Measurements from ENCODE around the gene NOTCH2.

Gene NOTCH2

GRCh38 chr1:119914071-119914470, 155.4 kb downstream of the NOTCH2 start:
- TF ChIP-seq CTCF (conservative IDR thresholded peaks at IDR 0.05) = no peak
- no peak overlapping the region for H3K27ac ChIP-seq

GRCh38 chr1:119912963-119913362, 156.5 kb downstream of the NOTCH2 start:
- no peak for TF ChIP-seq CTCF (conservative IDR thresholded peaks at IDR 0.05)
- H3K27ac ChIP-seq = no peak overlapping the region

GRCh38 chr1:119911775-119912174, 157.7 kb downstream of the NOTCH2 start:
- TF ChIP-seq CTCF (conservative IDR thresholded peaks at IDR 0.05) = no peak
- H3K27ac ChIP-seq = no peak overlapping the region

- H3K27ac ChIP-seq = no peak overlapping the region
- no peak for TF ChIP-seq CTCF (conservative IDR thresholded peaks at IDR 0.05)
These were observed 158.8 kb downstream of the NOTCH2 start for GRCh38 chr1:119910618-119911017.

- H3K27ac ChIP-seq = no peak overlapping the region
- no peak for TF ChIP-seq CTCF (conservative IDR thresholded peaks at IDR 0.05)
These were observed 159.4 kb downstream of the NOTCH2 start for GRCh38 chr1:119909890-119910596.

- no peak overlapping the region for H3K27ac ChIP-seq
- TF ChIP-seq CTCF (conservative IDR thresholded peaks at IDR 0.05) = no peak
These were observed 160.8 kb downstream of the NOTCH2 start for GRCh38 chr1:119908661-119909060.

GRCh38 chr1:119906927-119907652, 162.4 kb downstream of the NOTCH2 start:
- no peak for TF ChIP-seq CTCF (conservative IDR thresholded peaks at IDR 0.05)
- H3K27ac ChIP-seq = no peak overlapping the region
